ENCODE results near the gene DRD4.
"Not testable (repeated sequence)": the region's sequence is repeated elsewhere in the genome, so short reads cannot be mapped to it uniquely, and the experiment has no call there.

Gene DRD4

GRCh38 chr11:680476-680875, 43.4 kb downstream of the DRD4 start:
- no peak for DNase-seq (ENCODE audit: low spot score)

GRCh38 chr11:680970-681369, 43.9 kb downstream of the DRD4 start:
- DNase-seq (ENCODE audit: low spot score), result no peak

DNA sequence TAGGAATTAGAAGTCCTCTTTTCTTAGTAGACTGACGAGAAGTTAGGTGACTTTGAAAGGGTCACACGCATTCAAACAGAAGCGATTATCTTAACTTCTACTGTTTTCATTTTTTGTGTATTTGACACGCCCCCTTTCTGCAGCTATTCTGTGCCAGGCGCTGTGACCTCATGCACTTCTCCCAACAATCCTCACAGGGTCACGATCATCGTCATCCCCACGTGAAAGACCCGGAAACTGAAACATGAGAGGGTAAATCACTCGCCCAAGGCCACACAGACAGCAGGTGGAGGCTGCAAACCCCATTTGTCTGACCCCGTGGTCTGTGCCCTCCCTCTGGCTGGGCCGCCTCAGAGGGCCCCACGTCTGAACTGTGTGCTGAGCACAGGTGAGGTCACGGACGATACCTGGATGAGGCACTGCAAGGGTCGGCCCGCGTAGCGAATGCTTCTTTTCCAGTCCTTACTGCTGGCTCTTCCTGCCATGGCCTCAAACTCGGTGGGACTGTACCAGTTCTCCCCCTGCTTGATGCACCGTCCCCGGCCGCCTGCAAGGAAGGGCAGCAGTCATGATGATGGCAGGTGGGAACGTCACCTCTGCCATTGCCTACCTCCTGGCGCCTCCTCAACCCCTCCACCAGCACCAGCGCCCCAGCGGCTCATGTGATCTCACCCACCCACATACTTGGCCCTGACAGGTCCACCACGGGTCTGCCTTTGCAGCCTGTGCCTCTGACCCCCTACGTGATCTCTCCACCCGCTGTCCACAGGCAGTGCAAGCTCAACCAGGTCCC, 49.6 kb downstream of the DRD4 start:
- DNase-seq (ENCODE audit: low spot score), result no peak

DNA sequence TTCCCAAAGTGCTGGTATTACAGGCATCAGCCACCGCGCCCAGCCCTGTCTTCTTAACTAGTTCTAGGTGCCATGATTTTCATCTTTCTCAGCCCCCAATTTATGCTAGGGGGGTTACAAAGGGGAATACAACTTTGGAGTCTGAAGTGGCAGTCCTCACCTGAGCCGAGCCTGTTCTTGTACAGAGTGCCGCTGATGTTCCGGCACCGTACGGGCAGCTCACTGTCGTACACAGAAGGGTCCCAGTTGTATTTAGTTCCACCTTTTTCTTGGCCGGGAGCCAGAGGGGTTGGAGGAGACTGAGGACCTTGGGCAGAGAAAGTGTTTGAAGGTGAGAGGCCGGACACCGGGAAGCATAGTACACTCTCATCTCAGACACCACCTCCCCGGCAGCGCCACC, 50.7 kb downstream of the DRD4 start:
- DNase-seq (ENCODE audit: low spot score), result no peak

DNA sequence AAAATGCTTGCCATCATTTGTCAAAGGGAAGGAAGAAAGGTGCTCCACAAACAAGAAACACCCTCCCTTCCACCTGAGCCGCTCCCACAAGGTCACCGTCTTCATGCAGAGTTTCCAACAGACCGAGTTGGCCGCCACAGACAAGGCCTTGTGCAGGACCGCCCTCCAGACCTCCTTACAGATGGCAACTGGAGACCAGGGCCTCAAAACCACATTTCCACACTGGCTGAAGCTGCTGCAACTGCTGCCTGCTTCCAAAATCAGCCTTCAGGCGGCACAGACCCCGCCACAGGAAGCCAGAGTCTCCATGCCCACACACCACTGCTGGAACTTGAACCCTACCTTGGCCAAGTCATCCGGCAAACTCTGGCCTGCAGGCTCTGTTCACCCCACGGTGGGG, 51.6 kb downstream of the DRD4 start:
- no peak for DNase-seq (ENCODE audit: low spot score)

DNA sequence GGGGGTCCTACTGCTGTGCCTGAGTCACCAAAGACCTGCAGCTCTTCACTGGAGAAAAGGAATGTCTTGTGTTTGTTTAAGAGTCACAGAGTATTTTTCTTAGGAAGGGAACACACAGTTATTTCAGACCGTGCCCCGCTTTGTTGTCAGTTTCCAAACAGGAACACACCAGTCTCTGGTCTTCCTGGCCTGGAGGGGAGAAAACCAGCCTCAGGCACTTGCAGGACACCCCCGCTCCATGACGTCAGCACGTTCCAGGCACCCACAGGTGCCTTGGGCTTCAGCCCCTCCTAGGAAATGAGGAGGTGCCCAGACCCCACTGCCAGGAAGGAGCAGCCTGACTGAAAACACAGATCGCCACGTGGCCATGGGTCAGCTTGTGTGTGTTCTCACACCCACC, 52.6 kb downstream of the DRD4 start:
- no peak for DNase-seq (ENCODE audit: low spot score)

DNA sequence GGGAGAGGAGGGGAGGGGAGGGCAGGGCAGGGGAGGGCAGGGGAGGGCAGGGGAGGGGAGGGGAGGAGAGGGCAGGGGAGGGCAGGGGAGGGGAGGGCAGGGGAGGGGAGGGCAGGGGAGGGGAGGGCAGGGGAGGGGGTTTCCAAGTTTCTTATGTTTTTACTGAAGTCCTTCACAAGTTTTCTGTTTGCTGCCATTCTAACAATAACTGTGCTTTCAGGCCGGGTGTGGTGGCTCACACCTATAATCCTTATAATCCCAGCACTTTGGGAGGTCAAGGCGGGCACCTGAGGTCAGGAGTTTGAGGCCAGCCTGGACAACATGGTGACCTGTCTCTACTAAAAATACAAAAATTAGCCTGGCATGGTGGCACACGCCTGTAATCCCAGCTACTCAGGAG, 53.2 kb downstream of the DRD4 start:
- not testable (repeated sequence) for DNase-seq (ENCODE audit: low spot score)
